PC-3 (cell line): Measurements from ENCODE around the gene LRBA.

Experiments used
- CTCF ChIP-seq: fragments of 300-600 bp; sonication (generic); conservative IDR thresholded peaks from 2 replicates; pipeline ENCODE4 v1.5.1; 2017; ENCODE audit warnings: antibody characterized with exemption, low read depth, mild to moderate bottlenecking, low read length
- EZH2 ChIP-seq: fragments of 300-600 bp; sonication (generic); IDR thresholded peaks from one replicate; pipeline ENCODE4 v1.6.1; 2017; ENCODE audit warnings: antibody characterized with exemption, mild to moderate bottlenecking, low read length; ENCODE audit not compliant: unreplicated experiment
- EZH2phosphoT487 ChIP-seq: fragments of 300-600 bp; sonication (generic); IDR thresholded peaks from 2 replicates; pipeline ENCODE4 v1.6.1; 2018; ENCODE audit warnings: mild to moderate bottlenecking, antibody characterized with exemption, low read length, borderline replicate concordance

- TF ChIP-seq CTCF, result no peak
- no peak for TF ChIP-seq EZH2
- no peak for TF ChIP-seq EZH2phosphoT487
Observed at GRCh38 chr4:150708004-150708403, 307.1 kb downstream of the LRBA start.
